ENCODE results near the gene ANKS1A. TPM values are rescaled to one million over a fixed set of nuclear protein-coding genes. Genes with fewer than 3 reads are reported as not detected.
A peak's percentile ranks its signal among the peaks of the same experiment; 100 is the strongest.

ANKS1A gene
- total RNA-seq, 1 donor from 2014 or later = 13.6 TPM

DNA sequence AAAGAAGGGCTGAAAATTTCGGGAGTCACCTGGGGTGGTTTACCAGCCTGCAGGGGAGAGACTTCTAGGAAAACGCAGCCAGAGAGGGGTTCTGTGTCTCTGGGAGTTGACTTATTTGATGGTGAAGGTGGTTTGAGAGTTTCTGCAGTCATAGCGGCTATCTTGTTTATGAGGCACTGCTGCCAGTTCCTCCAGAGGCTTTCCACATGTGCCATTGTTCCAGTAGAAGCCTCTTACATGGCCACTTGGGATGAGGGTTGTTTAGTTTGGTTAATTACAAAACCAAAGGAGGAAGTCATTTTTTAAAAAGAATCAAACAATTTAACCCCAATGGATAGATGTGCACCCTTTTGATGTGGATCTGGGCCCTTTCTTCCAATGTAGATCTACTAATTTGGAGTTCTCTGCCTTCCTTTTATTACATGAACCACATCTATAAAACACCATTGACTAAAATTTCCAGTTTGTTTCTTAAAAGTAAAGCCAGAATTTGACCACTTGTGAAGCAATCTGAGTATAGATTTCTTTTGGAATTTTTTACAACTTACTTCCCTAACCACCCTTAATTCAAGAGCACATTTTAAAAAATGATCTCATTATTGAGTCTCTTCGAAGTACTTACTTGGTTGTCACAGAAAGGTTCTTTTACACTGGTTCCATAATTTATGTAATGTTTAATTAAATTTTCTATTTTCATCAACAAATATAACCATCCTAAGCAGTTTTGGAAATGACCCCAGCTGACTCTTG is 154.5 kb downstream of the ANKS1A start:
- no peak for ATAC-seq

DNA sequence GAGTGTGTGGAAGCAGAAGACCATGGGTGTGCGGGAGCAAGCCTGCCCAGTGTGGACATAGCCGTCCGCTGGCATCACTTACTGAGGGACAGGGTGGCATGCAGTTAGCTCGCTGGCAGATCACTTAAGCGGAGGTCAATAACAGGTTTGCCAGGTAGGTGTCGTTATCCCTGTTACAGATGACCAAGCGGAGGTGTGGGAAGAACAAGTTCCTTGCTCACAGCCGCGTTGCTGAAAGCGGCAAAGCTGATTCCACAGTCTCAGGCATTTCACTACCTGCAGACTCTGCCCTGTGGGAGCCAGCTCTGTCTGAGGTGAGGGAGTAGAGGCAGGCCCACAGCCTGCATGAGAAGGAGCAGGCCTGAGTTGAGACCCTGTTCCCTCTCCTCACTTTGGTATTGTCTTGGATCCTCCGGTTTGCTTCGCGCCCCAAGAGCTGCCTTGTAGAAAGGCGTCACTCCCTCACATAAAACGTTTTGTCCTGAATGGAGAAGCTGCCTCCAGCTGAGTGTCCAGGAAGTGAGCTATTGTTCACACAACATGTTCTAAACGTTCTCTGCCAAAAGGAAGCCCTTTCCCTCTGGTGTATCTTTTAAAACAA is 155.2 kb downstream of the ANKS1A start:
- peak; percentile 64 for ATAC-seq

DNA sequence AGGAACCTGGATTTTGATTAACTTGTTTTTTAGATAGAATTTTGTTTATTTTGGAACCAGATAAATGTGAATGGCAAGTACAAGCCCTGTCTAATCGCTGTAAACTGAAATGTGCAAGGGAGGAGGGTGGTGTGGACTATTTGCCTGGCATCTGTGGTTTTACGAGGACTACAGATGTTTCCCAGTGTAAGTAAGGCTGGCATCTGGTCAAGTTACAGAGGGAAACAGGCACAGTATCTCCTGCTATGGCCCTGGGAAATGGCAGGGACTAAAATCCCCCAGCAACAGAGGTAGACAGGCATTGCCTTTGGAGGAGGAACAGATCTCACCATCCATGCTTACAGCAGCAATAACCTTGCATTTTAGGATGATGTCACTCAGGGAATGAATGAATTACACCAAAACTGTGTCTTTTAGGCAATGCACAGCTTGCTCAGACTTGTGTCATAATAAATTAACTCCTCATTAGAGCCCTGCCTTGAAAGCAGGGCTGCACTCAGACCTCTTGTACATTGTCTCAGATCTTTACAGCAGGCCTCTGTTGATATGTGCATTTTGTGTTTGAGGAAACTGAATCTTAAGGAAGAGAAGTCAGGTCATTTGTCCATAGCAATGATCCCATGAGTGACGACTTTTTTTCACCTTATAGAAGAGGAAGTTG is 155.8 kb downstream of the ANKS1A start:
- ATAC-seq = peak; percentile 75

DNA sequence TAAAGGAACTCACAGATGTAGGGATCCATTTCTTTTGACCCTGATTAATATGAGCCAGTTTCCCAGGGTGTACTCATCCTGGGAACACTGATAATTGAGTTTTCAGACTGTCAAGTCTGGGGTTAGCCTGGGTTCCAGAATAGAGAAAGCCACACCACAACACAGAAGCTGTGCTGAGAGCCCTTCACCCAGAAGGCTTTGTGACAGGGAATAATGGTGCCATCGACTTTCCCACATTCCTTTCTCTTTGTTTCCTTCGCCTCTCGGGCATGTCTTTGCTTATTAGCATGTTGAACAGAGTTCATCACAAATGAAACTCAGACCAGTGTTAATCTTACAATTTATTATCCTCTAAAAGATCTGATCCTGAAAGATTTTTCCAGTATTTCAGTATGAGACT is 157.0 kb downstream of the ANKS1A start:
- no peak for ATAC-seq

DNA sequence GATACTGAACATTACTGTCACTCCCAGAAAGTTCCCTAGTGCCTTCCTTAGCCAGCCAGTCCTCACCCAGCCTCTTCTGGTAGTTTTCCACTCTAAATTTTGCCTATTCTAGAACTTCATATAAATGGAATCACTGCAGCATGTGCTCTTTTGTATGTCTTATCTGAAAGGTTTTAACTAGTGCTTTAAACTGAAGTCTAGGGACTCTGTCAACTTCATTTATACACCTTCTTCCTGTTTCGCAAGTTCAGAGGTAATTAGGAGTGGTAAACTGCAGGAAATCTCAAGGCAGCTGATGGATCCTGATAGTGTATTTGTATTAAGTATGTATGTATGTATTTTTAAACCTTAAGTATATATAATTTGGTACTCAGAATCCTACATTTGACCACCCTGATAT is 157.8 kb downstream of the ANKS1A start:
- no peak for ATAC-seq

DNA sequence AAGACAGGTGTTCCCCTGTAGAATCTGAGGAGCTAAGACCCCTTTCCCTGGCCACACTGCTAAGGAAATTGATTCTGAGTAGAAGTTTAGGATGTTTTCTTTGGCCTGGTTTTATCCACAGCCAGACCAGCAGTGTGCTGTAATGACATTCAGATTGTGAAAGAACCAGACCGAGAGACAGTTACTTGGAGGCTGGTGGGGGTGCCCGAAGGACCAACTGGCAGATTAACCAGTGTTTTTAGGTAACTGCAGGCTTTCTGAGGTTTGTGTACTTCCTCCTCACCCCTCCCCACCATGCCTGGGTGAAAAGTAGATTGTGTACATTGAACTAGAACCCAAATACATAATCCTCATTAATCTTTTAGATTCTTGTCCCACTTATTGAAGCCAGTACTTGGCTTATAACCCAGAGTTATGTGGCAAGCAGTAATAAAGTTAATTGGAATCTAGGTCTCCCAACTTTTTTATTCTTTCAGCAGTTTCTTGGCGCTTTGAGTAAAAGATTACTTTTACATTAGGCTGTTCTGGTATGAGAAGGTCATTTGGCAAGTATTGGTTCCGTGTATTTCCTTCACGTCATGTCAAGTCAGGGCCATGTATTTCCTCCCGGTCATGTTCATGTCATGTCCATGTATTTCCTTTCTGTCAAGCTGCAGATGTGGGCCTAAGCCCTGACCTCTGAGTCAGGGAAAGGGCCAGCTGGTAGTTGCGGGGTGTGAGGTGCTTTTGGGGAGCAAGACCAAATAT is 158.4 kb downstream of the ANKS1A start:
- ATAC-seq = no peak

DNA sequence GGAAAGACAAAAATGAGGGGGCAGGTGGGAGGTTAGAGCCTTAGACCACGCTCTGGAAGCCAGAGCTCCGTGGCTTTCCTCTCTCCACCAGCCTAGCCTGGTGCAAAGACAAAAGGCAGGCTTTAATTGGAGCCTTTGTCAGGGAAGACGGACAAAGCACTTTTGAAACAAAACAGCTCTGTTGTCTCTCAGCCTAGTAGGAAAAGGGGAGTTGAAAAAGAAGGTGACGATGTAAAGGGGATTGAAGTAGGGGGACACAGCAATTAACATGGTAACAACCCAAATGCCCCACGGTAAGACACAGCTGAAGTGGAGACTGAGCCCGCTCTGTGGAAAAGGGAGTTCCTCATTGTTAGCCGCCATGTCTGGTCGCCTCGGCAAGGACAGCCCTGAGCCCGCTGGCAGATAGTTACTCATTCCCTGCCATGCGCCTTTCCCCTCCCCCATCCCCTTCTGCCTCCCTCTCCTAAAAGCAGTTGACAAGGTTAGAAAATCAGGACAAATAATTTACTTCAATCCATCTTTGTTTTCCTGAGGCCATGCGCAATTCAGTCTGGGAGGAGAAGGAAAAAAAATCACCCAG is 159.1 kb downstream of the ANKS1A start:
- no peak for ATAC-seq

DNA sequence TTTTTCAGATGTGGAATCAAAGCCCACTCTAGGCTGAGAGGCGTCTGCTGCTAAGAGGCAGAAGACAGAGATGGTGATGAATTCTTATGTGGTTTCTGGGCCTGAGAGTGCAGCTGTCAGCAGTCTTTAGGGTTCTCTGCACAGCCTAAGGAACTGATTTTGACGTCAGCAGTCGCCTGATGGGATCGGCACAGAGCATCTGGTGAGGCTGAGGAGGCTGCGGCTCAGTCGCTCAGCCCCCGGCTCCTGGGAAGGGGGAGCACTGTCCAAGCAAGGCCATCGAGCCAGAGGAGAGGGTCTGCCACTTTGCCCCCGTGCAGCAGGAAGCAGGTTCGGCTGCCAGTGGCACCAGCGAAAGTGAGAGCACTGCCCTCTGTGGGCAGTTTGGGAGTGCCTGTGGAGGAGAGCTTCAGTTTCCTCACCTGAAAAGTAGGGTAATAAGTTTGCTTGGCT is 159.6 kb downstream of the ANKS1A start:
- ATAC-seq = no peak

DNA sequence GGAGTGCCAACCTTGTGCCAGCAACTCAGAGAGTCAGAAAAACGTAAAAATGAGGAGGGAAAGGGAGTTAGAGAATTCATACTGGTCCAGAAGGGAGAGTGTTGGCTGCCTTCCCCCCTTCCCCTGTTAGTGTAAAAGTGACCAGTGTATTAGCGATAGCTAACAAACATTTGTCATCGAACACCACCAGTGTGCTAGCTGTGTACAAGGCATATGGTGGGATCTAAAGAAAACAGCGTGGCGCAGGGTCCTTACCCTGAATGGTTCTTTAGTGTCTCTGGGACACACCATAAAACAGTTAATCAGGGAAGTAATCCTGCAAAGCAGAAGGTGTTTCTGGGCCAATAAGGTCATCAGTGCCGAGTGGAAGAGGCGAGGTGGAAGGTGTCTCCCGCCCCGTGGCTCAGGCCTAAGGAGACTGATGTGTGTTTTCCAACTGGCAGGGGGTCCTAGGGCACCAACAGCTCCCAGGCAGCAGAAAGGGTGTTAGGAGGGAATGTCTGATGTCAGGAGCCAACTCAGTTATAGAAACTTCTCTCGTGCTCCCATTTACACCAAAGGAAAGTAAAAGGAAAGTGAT is 160.2 kb downstream of the ANKS1A start:
- ATAC-seq = no peak

DNA sequence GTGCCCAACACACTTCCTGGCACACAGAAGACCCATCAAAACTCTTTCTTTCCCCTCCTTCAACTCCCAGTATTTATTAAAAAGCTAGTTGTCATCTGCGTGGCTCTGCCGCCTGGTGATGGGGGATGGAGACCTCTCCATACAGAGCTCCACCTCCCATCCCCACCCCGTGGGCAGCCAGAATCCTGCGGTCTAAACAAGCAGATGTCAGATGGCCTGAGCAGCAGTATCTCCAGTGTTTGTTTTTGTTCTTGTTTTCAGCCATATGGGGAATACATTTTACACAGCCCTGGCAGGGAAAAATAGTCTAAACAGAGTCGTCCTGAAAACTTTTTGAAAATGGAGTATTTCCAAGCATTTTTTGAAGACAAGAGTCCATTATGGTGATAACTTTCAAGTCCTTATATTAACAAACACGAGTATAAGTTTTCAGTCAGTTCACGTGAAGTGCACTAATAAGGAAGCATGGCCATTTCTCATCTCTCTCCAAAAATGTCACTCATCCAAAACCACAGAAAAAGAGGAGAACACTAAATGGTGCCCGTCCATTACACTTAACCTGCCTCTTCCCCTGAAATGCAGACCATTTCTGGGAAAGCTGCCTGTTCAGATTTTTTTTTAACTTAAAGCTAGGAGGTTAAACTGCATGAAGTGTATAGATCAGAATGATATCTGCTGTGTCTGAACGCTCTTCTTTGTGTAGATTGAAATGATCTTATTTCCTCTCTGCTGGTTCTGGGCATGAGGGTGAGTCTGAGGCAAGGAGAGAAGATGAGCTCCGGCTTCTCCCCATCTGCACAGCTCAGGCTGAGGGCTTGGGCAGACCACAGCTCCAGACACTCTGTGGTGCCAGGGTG is 161.1 kb downstream of the ANKS1A start:
- ATAC-seq = no peak

DNA sequence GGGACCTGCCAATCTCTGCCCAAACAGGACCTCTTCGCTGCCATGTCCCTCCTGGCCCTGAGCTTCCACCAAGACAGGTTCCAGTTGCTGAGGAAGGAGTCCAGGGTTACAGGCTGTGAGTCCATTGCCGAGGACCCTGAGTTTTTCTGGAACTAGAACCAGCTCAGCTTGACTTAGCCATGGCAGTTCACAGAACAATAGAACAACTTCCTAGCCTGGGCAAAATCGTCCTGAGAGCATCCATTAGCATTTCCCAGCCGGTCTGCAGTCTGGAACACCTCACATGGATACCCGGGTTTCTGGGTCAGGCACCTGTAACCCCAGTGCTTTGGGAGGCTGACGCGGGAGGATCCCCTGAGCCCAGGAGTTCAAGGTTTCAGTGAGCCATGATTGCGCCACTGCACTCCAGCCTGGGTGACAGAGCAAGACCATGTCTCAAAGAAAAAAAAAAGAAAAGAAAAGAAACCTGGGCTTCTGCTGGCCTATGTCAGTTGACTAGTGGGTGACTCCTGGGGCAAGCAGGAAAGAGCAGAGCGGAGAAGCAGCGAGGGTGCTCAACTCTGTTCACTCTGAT is 161.8 kb downstream of the ANKS1A start:
- ATAC-seq = no peak

DNA sequence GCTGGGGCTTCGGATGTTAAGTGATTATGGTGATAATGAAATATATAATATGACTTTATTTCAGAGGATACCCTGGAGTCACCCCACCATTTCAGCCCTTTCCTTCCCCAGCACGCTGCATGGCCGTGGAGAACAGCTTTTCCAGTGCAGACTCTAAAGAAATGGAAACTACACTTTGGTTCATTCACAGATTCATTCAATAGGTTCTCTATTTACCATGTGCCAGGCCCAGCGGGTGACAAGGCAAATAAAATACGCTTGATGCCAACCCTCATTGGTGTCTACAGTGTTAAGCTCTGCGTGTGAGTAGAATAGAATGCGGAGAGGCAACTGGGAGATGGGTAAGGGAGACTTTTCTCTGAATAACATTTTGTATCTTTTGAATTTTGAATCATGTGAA is 162.3 kb downstream of the ANKS1A start:
- no peak for ATAC-seq

DNA sequence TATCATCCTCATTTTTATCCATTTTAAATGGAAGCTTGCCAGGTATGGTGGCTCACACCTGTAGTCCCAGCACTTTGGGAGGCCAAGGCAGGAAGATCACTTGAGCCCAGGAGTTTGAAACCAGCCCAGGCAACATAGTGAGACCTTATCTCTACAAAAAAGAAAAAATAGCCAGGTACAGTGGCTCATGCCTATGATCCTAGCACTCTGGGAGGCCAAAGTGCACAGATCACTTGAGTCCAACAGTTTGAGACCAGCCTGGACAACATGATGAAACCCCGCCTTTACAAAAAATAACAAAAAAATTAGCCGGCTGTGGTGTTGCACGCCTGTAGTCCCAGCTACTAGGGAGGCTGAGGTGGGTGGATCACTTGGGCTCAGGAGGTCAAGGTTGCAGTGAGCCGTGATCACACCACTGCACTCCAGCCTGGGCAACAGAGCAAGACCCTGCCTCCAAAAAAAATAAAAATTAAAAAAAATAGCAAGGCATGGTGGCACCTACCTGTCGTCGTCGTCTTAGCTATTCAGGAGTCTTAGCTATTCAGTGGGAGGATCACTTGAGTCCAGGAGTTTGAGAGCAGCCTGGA is 163.0 kb downstream of the ANKS1A start:
- no peak for ATAC-seq

DNA sequence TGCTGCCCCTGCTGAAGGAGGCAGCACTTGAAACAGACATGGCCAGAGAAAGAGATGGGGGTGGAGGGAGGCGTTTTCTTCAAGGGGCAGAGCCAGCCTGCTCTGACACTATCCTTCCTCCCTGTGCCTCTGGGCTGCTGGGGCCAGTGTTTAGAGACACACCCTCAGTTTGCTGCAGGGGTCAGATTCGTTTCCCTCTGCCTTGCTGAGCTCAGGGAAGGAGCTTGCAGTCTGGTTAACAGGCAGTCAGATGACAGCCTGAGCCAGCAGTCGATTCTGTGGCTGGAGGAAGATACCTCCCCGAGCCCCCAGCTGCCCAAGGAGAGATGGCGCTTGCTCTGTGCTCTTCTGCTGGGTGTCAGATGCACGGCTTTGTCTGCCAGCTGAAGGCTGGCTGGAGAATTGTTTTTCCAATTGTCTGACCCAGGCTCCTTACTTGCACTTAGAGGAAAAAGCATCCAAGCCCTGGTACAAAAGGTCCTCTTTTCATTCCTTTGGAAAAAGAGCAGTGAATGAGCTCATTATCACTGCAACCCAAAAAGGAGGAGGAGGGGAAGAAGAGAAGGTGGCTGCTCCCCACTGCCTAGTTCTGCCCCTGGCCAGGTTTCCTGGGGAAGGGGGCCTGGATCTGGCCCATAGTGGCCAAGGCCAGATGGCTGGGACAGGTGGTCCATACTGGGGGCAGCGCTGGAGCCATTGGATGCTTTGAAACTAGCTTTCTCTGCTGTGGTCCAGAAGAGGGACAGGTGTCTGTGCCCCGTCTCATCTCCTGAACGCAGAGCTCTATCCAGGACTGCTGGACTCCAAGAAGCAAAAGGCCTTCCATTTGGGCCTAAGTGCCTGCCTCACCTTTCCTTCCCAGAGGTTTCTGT is 163.9 kb downstream of the ANKS1A start:
- ATAC-seq = peak; percentile 19

DNA sequence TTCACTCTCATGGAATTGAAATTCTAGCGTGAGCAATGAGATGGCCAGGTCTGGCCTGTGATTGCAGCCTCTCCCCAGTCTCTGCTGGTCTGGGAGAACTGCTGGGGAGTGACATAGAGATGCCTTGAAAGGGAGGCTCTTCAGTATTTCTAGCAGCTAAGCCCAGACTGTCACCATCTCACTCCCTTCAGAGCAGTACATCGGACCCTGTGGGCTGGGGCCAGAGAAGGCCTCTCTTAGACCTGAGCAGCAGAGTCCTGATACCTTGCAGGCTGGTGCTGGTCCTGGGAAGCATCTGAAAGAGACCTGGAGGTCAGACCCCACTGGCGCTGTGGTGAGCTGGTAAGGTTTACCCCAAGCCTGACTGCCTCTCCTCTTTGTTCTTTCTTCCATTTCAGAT is 164.6 kb downstream of the ANKS1A start:
- ATAC-seq = no peak

DNA sequence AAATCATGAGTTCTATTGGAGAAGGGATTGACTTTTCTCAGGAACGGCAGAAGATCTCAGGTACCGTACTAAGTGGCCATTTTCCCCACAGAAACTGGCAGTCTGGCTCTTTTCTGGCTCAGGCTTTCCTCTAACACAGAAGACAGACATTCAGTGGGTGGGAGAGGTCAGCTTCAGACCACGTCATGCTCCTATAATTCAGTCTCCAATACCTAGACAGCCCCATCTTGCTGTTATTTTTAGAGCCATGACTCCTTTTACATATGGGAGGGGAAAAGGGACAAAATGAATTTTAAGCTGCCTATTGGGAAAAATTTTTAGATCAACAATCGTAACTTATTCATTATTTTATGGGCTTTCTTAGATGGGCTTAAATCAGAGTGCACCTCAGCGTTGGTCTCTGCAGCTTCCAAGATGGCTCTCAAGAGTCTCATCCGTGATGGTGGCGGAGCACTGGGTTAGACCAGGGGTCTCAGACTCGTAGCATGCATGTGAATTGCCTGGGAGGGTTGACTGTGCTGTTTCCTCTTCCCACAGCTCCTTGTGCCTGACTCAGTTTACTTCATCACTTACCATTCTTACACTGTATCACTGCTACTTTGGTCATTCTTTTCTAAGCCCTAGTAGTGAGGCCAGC is 165.2 kb downstream of the ANKS1A start:
- ATAC-seq = no peak

DNA sequence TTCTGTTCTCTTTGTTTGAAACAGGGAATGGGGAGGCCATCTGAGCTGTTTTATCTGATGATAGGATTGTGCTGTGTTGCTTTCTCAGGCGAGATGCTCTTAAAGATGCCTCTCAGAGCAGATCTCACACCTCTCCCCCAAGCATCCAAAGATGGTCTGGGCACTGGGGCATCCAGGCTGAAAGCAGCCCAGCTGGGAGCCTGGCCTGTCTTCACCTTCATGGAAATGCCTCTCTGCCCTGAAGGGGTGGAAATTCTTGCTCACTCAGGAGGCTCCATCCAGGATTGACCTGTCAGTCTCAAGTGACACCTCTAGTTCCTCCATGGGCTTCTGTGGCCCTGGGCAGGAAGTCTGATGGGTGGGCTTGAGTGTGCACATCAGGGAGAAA is 165.7 kb downstream of the ANKS1A start:
- no peak for ATAC-seq

DNA sequence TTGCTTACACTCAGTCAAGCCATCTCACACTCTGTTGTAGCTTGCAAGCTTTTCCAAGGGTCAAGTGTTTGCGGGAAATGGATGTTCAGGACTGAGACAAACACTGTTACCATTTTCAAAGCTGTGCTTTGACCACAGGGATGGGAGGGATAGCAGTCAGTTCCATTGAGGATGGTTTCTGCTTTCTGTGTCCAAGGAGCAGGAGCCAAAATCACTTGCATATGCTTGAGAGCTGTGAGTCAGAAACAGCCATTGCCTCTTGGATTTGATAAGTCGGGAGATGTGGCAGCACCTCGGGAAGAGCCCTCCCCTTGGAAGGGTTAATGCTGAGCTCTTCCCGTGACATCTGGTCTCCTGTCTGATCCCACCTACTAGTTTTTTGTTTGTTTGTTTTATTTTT is 166.8 kb downstream of the ANKS1A start:
- no peak for ATAC-seq

DNA sequence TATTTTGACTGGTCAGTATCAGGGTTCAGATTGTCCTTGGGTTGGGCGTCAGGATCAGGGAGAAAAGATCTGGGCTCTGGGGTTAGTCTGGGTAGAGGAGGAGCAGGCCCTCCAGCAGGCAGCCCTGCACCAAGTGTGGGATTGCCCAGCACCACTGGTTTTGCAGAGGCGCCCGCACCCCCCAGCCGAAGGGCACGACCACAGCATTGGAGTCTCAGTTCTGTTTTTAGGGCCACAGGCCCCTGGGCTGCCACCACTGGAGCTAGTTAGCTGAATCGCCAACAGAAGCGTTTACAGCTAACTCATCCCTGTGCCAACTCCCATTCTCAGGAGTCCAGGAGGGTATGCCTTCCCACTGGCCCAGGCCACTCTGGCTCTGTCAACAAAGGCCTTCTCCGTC is 167.9 kb downstream of the ANKS1A start:
- ATAC-seq = no peak
